ENCODE measurements around the gene DDR2.
"Not testable (repeated sequence)": the region's sequence is repeated elsewhere in the genome, so short reads cannot be mapped to it uniquely, and the experiment has no call there.

The DDR2 gene

GRCh38 chr1:162740755-162741154 is 108.5 kb downstream of the DDR2 start:
- no peak overlapping the region for H3K4me3 ChIP-seq (ENCODE audit: low read depth in 1 of 2, low read length in 2 of 2)
- no peaks in the 10 kb centered on the region for H3K4me1 ChIP-seq (ENCODE audit: insufficient read depth, low read length)
- H3K27ac ChIP-seq (ENCODE audit: low read length) = no peak overlapping the region
- H2AFZ ChIP-seq (ENCODE audit: low read depth, low read length) = no peak overlapping the region
- H3K9ac ChIP-seq (ENCODE audit: low read depth, low read length) = no peak overlapping the region
- H3K79me2 ChIP-seq (ENCODE audit: insufficient read depth, low read length) = no peaks in the 10 kb centered on the region
- H3K4me2 ChIP-seq (ENCODE audit: insufficient read depth, low read length) = no peak overlapping the region
- no peak for TF ChIP-seq CTCF (IDR thresholded peaks at IDR 0.05; ENCODE audit: borderline replicate concordance, extremely low read depth, low read length, poor library complexity, severe bottlenecking)
- TF ChIP-seq EZH2 (IDR thresholded peaks at IDR 0.05; ENCODE audit: borderline replicate concordance, low read depth, low read length, severe bottlenecking) = no peak
- H3K9me3 ChIP-seq (ENCODE audit: insufficient read depth, low read length, severe bottlenecking) = no peaks in the 10 kb centered on the region
- ATAC-seq (ENCODE audit: insufficient read depth, low read depth) (no peak), DNase-seq (no peak)
- H3K36me3 ChIP-seq (ENCODE audit: insufficient read depth, low read length) = no peaks in the 10 kb centered on the region
- H4K20me1 ChIP-seq (ENCODE audit: insufficient read depth, low read length) = no peaks in the 10 kb centered on the region
- H3K27me3 ChIP-seq (ENCODE audit: insufficient read depth, low read length, poor library complexity) = no peaks in the 10 kb centered on the region

DNA sequence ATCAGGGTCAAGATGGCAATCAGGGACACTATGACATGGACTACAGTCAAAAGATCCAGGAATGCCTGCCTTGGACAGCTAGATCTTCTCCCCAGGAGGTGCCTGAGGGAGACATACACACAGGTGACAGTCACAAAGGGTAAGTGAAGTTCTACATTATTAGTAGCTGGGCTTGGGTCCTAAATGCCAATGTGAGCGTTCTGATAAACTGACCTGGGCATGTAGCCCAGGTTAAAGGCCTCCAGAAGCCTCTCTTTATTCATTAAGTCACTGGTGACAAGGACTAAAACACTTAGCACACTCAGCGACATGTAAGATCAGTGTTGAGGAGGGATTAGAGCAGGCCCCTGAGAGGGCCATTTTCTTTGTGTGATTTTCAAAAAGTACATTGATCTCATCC is 109.3 kb downstream of the DDR2 start:
- Histone ChIP-seq H3K4me3 (ENCODE audit: low read depth in 1 of 2, low read length in 2 of 2) (no peak overlapping the region), H2AFZ (ENCODE audit: low read depth, low read length) (no peak overlapping the region)
- no peak for DNase-seq

DNA sequence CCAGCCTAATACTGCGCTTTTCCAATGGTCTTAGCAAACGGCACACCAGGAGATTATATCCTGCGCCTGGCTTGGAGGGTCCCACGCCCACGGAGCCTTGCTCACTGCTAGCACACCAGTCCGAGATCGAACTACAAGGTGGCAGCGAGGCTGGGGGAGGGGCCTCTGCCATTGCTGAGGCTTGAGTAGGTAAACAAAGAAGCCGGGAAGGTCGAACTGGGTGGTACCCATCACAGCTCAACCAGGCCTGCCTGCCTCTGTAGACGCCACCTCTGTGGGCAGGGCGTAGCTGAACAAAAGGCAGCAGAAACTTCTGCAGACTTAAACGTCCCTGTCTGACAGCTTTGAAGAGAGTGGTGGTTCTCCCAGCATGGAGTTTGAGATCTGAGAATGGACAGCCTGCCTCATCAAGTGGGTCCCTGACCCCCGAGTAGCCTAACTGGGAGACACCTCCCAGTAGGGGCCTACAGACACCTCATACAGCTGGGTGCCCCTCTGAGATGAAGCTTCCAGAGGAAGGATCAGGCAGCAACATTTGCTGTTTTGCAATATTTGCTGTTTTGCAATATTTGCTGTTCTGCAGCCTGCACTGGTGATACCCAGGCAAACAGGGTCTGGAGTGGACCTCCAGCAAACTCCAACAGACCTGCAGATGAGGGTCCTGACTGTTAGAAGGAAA is 114.1 kb downstream of the DDR2 start:
- DNase-seq; H3K4me3 ChIP-seq (ENCODE audit: low read depth in 1 of 2, low read length in 2 of 2); ATAC-seq (ENCODE audit: insufficient read depth, low read depth); H3K27ac ChIP-seq (ENCODE audit: low read length); H3K79me2 ChIP-seq (ENCODE audit: insufficient read depth, low read length); H3K4me1 ChIP-seq (ENCODE audit: insufficient read depth, low read length); H4K20me1 ChIP-seq (ENCODE audit: insufficient read depth, low read length); H3K4me2 ChIP-seq (ENCODE audit: insufficient read depth, low read length); H2AFZ ChIP-seq (ENCODE audit: low read depth, low read length); H3K36me3 ChIP-seq (ENCODE audit: insufficient read depth, low read length); H3K9ac ChIP-seq (ENCODE audit: low read depth, low read length); H3K9me3 ChIP-seq (ENCODE audit: insufficient read depth, low read length, severe bottlenecking); H3K27me3 ChIP-seq (ENCODE audit: insufficient read depth, low read length, poor library complexity): not testable (repeated sequence)

More for the DNA sequence above, 109.3 kb downstream of the DDR2 start:
- H3K4me1 ChIP-seq (ENCODE audit: insufficient read depth, low read length) = no peaks in the 10 kb centered on the region
- no peak overlapping the region for H3K9ac ChIP-seq (ENCODE audit: low read depth, low read length)
- TF ChIP-seq CTCF (IDR thresholded peaks at IDR 0.05; ENCODE audit: borderline replicate concordance, extremely low read depth, low read length, poor library complexity, severe bottlenecking) (no peak), EZH2 (IDR thresholded peaks at IDR 0.05; ENCODE audit: borderline replicate concordance, low read depth, low read length, severe bottlenecking) (no peak)
- no peaks in the 10 kb centered on the region for H4K20me1 ChIP-seq (ENCODE audit: insufficient read depth, low read length)
- H3K9me3 ChIP-seq (ENCODE audit: insufficient read depth, low read length, severe bottlenecking) = no peaks in the 10 kb centered on the region
- no peak overlapping the region for H3K4me2 ChIP-seq (ENCODE audit: insufficient read depth, low read length)
- no peak overlapping the region for H3K27ac ChIP-seq (ENCODE audit: low read length)
- no peaks in the 10 kb centered on the region for H3K27me3 ChIP-seq (ENCODE audit: insufficient read depth, low read length, poor library complexity)
- no peaks in the 10 kb centered on the region for H3K36me3 ChIP-seq (ENCODE audit: insufficient read depth, low read length)
- no peak for ATAC-seq (ENCODE audit: insufficient read depth, low read depth)
- H3K79me2 ChIP-seq (ENCODE audit: insufficient read depth, low read length) = no peaks in the 10 kb centered on the region

DNA sequence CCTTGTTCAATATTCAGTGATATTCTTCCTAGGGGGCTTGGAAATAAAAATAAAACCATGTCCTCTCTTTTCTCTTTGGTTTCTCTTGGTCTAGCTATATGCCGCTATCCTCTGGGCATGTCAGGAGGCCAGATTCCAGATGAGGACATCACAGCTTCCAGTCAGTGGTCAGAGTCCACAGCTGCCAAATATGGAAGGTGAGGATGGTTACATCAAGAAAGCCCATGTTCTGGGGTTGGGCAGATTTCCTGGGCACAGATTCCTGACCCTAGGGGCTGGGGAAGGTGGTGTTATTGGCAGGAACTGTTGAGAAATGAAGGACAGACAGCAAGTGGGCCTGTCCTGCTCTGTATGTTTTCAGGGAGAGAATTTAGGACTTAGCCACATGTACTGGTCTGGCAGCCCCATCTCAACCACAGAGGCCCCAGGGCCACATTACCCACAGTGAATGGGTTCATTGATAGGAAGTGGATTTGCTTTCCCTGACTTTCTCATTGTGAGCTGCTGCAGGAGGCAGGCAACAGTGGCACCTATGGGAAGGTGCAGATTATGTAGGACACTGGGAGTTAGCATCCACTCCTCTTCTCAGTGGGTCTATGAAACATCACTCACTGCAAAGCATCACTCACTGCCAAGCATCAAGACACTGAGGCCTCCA is 120.9 kb downstream of the DDR2 start:
- Histone ChIP-seq H2AFZ (ENCODE audit: low read depth, low read length) (no peak overlapping the region), H3K79me2 (ENCODE audit: insufficient read depth, low read length) (no peaks in the 10 kb centered on the region), H3K9me3 (ENCODE audit: insufficient read depth, low read length, severe bottlenecking) (no peaks in the 10 kb centered on the region), H3K36me3 (ENCODE audit: insufficient read depth, low read length) (no peaks in the 10 kb centered on the region), H3K4me2 (ENCODE audit: insufficient read depth, low read length) (no peak overlapping the region), H3K27me3 (ENCODE audit: insufficient read depth, low read length, poor library complexity) (no peaks in the 10 kb centered on the region), H3K4me1 (ENCODE audit: insufficient read depth, low read length) (no peaks in the 10 kb centered on the region), H3K4me3 (ENCODE audit: low read depth in 1 of 2, low read length in 2 of 2) (no peak overlapping the region), H3K9ac (ENCODE audit: low read depth, low read length) (no peak overlapping the region), H4K20me1 (ENCODE audit: insufficient read depth, low read length) (no peaks in the 10 kb centered on the region), H3K27ac (ENCODE audit: low read length) (no peak overlapping the region)
- DNase-seq (no peak), ATAC-seq (ENCODE audit: insufficient read depth, low read depth) (no peak)
- TF ChIP-seq CTCF (IDR thresholded peaks at IDR 0.05; ENCODE audit: borderline replicate concordance, extremely low read depth, low read length, poor library complexity, severe bottlenecking) = no peak
- no peak for TF ChIP-seq EZH2 (IDR thresholded peaks at IDR 0.05; ENCODE audit: borderline replicate concordance, low read depth, low read length, severe bottlenecking)

All from DND-41 (cell line).